Stimulated activated CD4-positive, alpha-beta T cell treated with anti-CD3 and anti-CD28 coated beads, Interleukin-2, amount 100 ng/mL, for 24 hours (primary cell): ENCODE measurements around the gene TTC7B.

ENCODE experiments used
- DNase-seq, 2 donors: peaks; one replicate each; pipeline ENCODE4 v3.0.0-alpha.2; 2020

Gene TTC7B

DNA sequence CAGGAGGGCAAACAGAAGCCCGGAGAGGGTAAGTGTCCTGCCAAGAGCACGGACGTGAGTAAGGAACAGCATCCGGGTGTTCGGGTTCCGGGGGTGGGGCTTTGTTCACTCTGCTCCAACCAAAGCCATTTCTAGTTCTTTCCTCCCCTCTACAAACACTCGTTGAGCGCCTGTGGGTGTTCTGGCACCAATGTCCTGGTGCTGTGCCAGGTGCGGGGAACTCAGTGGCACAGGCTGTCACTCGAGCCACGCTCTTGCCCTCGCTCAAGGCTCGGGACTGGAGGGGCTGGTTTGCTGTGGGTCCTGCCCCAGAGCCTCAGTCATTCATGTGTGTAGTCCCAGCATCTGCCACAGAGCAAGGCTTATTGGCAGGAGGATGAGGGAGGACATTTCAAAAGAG, 261.9 kb downstream of the TTC7B start:
- no peak for DNase-seq

DNA sequence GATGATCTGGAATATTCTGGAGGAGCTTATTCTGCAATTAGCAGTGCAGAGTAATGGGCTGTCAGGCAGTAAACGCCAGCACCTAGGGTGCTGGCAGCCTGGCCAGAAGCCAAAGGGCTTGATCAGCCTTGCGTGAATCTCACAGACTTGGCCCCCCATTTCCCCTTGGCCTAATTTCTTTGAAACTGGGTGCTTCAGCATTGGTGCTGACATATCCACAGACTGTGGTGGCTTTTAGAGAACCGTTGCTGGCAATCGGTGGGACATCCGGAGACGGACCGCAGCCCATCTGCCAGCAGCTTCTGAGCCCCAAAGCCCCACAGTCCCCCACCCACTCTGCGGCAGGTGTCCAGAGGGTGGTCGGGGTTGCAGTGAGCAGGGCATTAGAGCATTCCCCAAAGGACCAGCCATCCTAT, 262.3 kb downstream of the TTC7B start:
- no peak for DNase-seq

DNA sequence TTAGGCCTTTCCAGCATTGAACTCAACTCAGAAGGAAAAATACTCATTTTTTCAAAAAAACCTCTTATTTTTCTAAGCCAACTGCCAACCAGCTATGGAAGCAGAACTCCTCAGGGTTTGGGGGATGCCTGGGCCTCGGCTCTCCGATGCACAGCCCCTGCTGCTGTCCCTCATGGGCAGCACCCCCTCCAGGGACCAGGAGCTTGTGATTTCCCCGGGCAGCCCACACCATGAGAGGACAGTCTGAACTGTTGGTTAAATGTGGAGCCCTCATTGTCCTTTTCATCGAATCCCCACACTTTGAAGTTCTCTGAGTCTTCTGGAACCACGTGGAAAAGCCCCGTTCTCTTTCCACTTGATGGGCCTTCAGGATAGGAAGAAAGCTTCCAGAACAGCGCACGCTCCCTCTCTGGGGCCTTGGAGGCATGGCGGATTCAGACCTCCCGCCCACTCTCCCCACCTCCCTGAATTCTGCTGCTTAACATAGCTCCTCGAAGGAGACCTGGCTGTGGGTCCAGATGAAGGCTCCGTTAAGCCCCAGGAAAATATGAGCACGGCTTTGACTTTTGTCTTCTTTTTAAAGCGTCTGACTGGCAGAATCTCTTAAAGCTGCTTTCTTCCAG, 262.8 kb downstream of the TTC7B start:
- DNase-seq: no peak

DNA sequence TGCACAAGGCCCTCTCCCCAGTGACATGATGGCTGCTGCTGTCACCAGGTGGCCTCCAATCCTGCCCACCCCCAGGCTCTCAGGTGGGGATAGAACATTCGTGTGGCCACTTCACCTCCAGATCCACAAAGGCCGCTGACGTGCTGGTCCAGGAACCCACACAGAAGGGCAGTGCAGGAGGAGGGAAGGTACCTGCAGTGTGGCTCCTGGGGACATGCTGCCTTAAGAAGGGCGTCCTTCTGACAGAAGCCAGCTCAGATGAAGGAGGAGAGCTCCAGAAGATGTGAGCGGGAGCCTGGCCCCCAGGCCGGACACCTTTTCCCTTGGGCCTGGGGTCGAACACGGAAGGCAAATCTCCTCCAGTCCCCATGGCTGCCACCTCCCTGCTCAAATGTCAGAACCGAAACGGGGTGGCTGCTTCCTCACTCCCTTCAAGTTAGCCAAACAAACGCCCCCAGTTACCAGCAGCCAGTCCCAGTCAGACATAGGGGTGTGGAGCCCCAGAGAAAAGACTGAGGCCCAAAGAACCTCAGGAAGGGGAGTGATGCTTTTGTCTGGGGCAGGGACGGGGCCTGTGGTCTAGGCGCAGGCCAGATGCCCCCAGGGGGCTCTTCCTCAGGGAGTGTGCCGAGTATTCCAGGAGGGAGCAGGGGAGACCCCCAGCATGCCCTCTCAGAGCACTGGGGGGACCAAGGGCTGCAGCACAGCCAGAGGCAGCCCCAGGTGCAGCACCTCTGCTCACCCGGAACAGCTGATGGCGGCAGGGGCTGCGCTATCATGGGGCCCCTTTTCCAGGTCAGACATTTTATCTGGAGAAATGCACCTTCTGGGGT, 263.5 kb downstream of the TTC7B start:
- no peak for DNase-seq

DNA sequence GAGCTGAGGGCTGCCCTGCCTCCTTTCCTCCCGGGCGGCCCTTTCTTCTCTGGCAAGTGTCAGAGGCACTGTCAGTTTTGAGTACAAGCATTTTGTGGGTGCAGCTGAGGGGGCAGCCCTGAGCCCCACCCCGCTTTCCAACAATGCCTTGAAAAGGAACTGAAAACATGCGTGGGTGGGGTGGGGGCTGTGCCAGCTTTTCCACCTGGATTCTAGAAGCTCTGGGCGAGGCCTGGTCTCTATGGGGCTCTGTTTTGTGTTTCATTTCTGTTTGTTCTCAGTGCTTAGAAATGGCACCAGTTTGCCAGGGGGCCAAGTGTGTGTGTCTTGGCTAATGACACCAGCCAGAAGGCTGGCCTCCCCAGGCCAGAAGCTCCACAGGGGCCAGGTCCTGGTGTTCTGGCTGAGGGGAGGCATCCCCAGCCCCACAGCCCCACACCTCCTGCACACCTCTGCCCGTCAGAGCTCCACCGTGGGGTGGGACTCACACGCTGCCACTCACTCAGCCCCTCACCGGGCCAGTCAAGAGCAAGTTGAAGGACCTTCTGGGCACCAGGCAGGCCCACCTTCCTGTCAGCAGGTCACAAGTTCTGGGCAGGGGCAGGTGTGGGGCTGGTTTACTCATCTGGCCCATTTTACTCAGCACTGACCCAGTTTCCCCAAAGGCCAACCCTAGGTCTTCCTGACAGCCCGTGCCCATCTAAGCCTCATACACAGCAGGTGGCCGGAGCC, 264.3 kb downstream of the TTC7B start:
- no peak for DNase-seq

DNA sequence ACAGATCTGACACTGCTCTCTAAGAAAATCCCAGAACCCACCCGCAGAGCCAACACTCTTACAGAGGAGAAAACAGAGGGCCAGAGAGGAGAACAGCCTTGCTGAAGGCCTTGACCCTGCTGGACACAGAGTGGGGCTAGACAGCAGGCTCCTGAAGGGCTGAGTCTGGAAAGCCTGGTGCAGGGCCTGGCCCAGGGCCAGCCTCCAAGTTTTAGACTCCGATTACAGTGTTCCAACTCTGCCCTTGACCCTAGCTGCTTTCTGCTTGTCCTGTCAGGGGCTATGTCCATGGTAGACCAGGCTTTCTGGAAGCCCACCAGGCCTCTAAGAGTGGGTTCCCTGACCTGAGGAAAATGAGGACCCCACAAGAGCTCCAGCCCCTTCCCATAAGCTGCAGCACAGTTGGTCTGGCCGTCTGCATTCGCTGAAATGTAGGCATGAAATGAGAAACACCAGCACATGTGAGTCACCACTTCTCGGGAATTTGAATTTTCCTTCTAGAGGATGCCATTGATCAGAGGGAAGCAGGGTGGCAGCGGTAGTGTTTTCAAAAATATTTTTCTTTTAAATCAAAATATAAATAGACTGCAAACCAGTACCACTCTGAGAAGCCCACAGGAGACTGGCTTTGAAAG, 265.0 kb downstream of the TTC7B start:
- no peak for DNase-seq

DNA sequence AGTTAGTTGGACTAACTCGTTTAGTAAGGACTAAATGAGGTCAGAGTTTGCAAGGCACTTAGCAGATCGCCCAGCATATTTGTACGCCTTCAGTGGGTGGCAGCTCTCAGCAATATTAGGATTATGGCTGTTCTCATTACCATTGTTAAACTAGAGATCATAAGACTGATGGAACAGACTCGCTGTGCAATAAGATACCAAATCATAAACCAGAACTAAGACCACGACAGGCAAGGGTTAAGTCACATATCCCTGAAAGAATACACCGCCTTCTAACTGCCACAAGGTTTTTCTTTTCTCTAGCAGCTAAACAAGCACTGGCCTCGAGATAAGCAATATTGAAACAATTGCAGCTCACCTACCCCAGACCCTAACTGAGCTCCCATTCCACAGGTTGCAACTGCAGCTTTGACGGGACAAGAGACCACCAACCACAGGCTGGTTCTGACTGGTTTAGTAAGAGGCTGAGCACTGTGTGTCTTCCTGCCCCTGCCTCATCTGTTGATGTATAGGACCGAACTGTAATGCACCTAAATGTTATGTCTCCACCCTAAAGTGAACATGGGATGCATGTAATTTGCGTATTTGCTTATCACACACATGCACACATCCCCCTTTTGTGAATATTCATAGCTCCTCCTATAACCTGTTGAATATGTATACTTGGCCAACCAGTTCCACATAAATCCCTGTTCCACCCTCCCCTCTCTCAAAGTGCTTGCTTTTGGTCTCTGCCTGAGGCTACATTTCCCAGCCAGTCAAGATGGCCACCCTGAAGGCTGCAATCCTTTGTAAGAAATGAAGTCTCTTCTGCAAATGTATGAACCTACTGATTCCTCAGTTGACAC, 266.2 kb downstream of the TTC7B start:
- DNase-seq: no peak

DNA sequence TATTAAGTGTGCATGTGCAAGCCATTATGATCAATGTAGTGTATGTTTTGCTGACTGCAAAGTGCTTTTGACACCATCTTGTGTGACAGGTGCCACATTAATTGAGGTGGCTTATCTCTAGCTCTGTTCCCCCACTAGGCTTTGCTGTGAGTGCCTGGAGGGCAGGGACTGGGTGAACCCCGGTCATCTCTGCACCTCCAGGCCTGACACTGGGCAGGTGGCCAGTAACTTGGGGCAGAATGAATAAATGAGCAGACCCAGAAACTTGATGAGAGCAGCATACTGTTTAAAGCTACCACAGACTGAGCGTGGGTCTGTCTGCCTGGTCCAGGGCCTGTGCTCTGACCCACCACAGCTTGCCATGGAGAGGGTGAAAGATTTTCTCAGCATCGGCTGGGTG, 267.8 kb downstream of the TTC7B start:
- no peak for DNase-seq

DNA sequence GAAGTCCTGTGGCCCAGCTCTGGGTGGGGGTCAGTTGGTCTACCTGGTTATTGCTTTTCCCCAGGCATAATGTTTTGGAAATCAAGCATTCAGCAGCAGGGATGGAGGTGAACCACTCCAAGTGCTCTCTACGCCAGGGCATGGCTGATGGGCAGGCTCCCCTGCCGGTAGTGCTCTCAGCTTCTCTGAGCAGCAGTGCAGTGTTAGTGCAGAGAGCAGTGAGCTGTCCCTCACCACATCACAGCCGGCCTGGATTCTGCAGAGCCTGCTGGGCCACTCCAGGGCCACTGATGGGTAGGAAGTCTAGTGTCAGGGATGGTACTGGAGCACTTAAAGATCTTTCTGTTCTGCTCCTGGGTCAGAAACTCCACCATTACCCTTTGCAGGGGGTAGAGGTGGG, 268.3 kb downstream of the TTC7B start:
- DNase-seq: no peak

DNA sequence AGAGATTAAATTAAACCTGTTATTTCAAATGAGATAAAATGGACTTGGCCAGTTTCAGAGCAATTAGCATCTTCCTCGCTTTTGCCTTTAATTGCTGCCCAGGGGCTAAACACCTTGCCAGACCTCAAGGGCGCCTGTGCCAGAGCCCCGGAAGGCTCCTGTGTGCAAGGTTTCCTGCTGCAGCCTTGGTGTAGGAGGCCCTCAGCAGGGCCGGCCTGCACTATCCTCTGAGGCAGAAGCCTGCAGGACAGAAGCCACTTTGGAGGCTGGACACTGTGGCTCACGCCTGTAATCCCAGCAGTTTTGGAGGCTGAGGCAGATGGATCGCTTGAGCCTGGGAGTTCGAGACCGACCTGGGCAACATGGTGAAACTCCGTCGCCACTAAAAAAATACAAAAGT, 269.0 kb downstream of the TTC7B start:
- no peak for DNase-seq

DNA sequence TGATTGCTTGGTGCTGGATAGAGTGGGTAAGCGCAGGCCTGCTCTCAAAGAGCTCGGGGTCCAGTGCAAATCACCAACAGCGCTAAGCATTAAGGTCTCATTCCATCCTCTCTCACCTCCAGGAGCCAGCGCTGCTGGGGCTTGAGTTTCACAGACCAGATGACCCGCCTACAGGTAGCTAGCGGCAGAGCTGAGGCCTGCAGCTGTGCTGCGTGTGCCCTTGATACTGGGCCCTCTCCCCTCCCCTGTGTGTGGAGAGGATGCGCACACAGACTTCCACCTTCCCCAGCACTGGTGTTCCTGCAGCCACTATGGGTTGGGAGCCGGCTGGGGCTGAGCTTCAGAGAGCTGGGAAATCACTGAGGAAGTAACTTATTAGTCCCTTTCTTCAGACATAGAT, 269.5 kb downstream of the TTC7B start:
- DNase-seq: no peak

DNA sequence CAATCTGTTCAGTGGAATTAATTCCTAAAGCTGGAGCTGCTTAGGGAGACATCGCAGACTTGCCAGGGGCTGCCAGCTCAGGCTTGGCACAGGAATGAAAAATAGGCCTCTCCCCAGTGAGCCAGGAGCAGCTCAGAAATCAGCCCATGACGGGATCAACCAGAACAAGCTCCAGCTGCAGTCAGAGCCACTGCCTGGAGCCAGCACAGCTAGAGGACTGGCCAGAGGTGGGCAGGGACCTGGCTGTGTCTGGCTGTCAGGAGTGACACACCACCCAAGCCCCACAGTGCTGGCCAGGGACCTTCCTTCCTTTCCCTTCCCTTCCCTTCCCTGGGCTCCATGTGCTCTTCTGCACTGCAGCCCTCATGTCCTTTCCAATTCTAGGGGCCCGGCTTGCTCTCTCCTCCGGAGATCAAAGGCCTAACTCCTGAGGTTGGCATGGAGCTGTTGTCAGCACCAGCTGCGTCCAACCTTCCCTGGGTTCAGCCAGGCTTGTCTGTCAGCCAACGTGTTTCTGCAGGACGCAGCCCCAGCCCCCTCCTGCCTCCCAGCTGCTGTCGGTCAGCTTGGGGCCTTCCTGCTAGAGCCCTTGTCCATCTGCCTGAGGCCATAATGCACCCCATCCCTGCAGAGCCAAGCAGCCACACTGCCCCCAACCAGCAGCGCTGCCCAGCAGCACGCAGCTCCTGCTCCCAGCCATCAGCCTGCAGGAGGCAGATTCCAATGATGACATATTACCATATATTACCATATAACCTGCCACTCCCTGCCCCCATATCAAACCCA, 270.1 kb downstream of the TTC7B start:
- DNase-seq: no peak

DNA sequence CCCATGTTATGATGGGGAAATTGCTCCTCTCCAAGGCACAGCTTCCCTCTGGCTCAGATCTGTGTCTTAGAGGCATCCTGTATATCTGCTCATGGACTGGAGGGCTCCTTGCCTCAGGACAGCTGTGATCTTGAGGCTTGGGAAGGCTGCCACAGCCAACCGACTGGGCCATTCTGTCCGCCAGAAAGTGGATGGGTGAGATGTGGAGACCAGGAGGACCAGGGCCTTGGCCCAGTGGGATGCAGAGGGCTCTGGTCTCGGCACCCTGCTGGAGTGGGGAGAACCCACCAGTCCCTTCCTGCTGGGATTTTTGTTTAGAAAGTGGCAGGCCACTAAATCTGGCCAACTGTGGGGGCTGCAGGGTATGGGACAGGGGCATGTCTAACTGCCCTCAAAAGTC, 270.8 kb downstream of the TTC7B start:
- DNase-seq: no peak

DNA sequence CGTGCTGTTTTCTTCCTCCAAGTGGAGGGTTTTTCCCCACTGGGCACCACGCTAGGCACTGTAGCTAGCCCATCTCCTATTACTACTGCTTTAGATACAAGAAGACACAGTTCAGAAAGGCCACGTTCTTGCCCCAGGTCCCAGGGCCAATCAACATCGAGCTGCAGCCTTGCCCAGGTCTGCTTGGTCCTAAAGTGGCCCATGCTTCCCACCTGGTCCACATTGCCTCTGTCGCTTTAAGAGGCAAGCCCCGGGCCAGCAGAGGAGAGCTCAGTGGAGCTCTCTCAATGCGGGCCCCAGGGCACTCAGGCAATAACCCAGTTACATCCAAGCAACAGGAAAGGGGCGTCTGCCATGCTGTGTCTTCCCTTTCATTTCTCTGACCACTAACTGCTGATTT, 271.3 kb downstream of the TTC7B start:
- no peak for DNase-seq

DNA sequence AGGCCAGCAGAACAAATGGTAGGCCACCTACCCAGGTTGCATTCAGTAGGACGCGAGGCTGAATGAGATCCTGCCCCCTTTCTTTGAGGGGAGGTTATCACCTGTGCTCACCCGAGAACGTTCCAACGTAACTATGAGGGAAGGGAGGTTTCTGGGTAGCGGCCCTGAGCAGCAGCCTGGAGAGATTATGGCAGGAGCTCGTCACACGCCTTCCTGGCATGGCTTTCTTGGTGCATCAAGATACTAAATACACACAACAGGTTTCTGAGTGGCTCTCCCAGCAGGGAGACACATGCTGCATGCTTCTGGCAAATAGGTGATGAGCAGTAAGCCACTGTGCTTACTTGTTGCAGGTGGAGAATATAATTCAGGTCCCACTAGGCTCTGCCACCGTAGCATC, 271.7 kb downstream of the TTC7B start:
- DNase-seq: no peak

DNA sequence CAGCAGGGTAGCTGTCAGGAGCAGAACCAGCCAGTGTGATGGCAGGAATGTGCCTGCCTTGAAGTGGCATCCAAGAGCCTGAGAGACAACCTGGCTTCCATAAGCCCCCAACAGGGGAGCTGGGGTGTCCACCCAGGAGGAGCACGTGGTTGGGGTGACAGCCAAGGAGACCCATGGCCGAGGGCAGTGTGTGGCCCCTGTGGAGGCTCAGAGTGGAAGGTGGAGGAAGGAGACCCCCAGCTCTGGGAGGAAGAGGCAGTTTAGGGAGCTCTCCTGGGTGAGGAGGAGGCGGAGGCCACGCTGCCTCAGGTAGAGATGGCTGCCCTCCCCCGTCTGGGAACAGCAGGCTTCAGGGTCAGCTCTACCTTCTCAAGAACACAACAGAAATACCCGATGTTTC, 272.4 kb downstream of the TTC7B start:
- DNase-seq: no peak

DNA sequence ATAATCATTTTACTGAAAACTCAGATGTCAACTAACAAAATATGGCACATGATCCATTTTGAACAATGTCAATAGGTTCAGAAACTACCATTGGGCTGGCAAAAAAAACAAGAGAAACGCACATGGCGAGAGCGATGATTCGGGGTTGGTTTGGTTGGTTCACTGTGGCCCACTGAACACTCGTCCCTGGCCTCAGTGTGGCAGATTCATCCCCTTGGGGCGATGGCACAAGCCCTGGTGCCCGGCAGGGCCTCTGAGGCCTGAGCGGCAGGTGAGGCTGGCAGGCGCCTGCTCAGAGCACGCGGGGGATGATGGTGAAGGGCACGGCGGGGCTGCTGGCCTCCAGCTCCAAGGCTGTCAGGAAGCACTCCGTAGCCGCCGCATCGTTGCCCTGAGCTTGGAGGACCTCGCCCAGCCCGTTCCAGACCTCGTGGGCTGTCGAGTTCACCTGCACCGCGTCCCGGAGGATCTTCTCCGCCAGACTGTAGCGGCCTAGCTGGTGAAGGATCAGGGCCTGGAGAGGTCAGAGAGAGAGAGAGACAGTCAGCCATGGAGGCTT, 275.1 kb downstream of the TTC7B start:
- no peak for DNase-seq

DNA sequence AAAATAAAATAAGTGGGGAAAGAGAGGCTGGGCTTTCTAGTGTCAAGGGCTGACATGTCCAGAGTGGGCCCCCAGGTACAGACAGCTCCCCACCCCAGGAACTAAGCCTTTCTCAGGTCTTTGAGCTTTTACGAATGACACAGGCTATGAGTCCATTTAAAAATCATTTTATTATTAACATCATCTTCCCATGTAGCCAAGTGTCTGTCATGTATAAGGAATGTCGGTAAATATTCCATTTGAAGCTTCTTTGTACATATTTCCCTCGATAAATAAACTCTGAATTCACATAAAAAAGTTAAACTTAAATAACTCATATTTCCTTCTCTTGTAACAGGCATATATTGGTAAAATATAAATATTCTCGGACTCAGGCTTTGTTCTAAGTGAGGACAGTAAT, 275.8 kb downstream of the TTC7B start:
- no peak for DNase-seq

DNA sequence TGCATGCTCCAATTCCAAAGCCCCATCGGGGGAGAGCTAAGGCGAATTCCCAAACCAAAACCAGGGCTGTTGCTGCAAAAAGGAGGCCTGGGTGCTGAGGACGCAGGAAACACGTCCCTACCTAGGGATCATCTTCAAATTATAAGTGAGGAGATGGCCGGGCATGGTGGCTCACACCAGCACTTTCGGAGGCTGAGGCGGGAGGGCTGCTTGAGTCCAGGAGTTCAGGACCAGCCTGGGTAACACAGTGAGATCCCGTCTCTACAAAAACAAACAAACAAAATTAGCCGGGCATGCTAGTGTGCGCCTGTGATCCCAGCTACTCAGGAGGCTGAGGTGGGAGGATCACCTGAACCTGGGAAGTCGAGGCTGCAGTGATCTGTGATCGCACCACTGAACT, 276.2 kb downstream of the TTC7B start:
- DNase-seq: no peak

DNA sequence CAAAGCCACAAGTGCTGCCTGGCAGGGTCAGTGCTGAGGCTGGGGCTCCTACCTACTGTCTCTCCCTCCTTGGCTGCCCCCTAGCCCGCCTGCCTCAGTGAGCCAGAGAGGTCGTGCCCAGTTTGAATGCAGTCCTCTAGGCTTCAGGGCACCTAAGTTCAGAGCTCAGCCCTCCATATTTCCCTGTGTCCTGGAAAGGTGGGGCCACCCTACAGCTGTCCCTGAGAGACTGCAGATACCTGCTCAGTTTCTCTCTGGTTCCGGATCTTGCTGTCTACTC, 276.8 kb downstream of the TTC7B start:
- DNase-seq: no peak

DNA sequence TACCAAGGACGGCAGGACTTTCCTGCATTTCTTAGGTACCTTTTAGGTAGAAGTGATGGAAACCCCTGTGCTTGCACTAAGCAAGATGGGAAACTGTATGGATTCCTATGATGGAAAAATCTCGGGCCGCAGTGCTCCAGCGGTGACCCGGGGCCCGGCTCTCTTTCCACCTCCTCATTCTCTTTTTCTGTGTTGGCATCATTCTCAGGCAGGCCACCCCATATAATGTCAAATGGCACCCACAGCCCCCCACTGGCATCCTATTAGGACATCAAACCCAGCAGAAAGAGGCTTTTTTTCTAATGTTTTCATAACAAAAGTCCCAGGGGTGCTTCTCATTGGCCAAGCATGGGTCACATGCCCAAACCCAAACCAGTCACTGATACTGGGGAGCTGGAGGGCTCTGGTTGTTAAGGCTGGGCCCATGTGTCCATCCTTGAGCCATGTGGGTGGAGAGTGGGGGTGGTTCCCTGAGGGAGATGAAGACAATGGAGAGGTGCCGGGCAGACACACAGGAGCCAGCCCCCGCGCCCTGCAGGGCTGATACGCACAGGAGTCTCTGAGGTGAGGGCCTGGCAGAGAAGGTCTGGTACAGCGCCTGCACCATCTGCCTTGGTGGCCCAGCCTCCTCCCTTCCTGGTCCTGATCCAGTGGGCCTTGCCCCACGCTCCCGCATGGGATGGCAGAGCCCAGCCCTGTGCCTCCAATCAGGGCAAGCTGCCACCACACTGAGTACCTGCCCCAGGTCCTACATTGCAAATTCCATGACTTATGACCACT, 277.3 kb downstream of the TTC7B start:
- DNase-seq: no peak
